ENCODE measurements around the gene TM2D3.

Gene TM2D3

GRCh38 chr15:101596633-101597032 is 55.5 kb downstream of the TM2D3 start:
- TF ChIP-seq TARDBP (IDR thresholded peaks at IDR 0.05) (no peak), L3MBTL2 (conservative IDR thresholded peaks at IDR 0.05) (no peak), NFRKB (IDR thresholded peaks at IDR 0.05) (no peak), CTBP1 (IDR thresholded peaks at IDR 0.05; ENCODE audit: borderline replicate concordance) (no peak), PKNOX1 (IDR thresholded peaks at IDR 0.05) (no peak), LEF1 (IDR thresholded peaks at IDR 0.05; ENCODE audit: borderline replicate concordance) (no peak)
- CTCF ChIA-PET: no interaction called here
- POLR2A ChIA-PET: interaction anchor here (1.3 kb wide), 1 partner anchor 19 kb away, joined by 5 read pairs; no protein-coding TSS in a partner anchor
- no peak for DNase-seq (ENCODE audit: extremely low spot score)

Measured in HEK293T (cell line).